HEK293 (cell line): ENCODE data around the gene PLCB1.

Experiments used
- CTCF ChIP-seq: fragments of 450-650 bp; formaldehyde crosslinking; IDR thresholded peaks from 2 replicates; pipeline ENCODE4 v1.5.1; 2016; ENCODE audit warnings: missing biosample characterization, missing genetic modification characterization
- PBX3 ChIP-seq: sonication (generic); formaldehyde crosslinking; IDR thresholded peaks from 2 replicates; pipeline ENCODE4 v1.8.1; 2022; ENCODE audit warnings: mild to moderate bottlenecking, moderate library complexity, missing genetic modification reagents
- PRDM4 ChIP-seq: fragments of 450-650 bp; formaldehyde crosslinking; IDR thresholded peaks from 2 replicates; pipeline ENCODE4 v1.5.1; 2017; ENCODE audit warnings: missing biosample characterization, missing genetic modification characterization
- YY1 ChIP-seq: fragments of 450-650 bp; formaldehyde crosslinking; IDR thresholded peaks from 2 replicates; pipeline ENCODE4 v1.5.1; 2018; ENCODE audit warnings: missing biosample characterization, missing genetic modification characterization
- ZBTB7A ChIP-seq: fragments of 450-650 bp; formaldehyde crosslinking; IDR thresholded peaks from 2 replicates; pipeline ENCODE4 v1.5.1; 2016; ENCODE audit warnings: low read depth, missing biosample characterization, missing genetic modification characterization
- ZNF292 ChIP-seq: fragments of 450-650 bp; formaldehyde crosslinking; IDR thresholded peaks from 2 replicates; pipeline ENCODE4 v1.5.1; 2016; ENCODE audit warnings: low read depth, missing biosample characterization, missing genetic modification characterization, borderline replicate concordance
- ZNF792 ChIP-seq: fragments of 450-650 bp; formaldehyde crosslinking; IDR thresholded peaks from 2 replicates; pipeline ENCODE4 v1.5.1; 2016; ENCODE audit warnings: missing biosample characterization, missing genetic modification characterization
- TF ChIP-seq, protein P1 (sequence below): fragments of 450-650 bp; formaldehyde crosslinking; IDR thresholded peaks from 2 replicates; pipeline ENCODE4 v1.5.1; 2017; ENCODE audit warnings: missing biosample characterization, missing genetic modification characterization

DNA sequence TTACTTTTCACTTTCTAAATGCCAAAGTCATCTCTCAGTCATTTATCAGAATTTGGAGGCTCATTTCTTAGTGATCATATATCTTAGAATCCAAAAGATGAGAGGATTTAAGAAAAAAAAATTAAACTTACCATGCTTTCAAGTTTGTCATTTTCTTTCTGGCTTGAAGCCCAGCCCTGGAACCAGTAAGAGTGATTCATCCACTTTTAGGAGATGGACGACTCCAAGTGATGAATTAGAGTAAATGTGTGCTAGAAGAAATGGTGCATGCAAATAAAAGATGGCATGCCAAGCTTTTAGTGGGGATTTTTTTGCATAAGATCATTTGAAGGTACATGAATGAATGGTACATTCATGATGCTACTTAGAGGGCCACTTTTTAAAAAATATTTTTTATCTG, 20.1 kb downstream of the PLCB1 start:
- TF ChIP-seq PRDM4 (tag by site-specific recombination) (no peak), CTCF (tag by site-specific recombination) (no peak), YY1 (tag by site-specific recombination) (no peak), ZNF792 (tag by site-specific recombination) (no peak), ZBTB7A (tag by site-specific recombination) (no peak), PBX3 (CRISPR knock-in tag) (no peak), ZNF292 (tag by site-specific recombination) (no peak)
- TF ChIP-seq, protein P1, sequence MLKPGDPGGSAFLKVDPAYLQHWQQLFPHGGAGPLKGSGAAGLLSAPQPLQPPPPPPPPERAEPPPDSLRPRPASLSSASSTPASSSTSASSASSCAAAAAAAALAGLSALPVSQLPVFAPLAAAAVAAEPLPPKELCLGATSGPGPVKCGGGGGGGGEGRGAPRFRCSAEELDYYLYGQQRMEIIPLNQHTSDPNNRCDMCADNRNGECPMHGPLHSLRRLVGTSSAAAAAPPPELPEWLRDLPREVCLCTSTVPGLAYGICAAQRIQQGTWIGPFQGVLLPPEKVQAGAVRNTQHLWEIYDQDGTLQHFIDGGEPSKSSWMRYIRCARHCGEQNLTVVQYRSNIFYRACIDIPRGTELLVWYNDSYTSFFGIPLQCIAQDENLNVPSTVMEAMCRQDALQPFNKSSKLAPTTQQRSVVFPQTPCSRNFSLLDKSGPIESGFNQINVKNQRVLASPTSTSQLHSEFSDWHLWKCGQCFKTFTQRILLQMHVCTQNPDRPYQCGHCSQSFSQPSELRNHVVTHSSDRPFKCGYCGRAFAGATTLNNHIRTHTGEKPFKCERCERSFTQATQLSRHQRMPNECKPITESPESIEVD (tag by site-specific recombination): no peak
